AG08395 (cell line): ENCODE data around the gene MMP19.
"Not testable (repeated sequence)": the region's sequence is repeated elsewhere in the genome, so short reads cannot be mapped to it uniquely, and the experiment has no call there.

Source experiments
- DNase-seq: peaks from one replicate; pipeline ENCODE4 v3.0.0; 2012; ENCODE audit warnings: mixed read lengths, low spot score

Gene MMP19

DNA sequence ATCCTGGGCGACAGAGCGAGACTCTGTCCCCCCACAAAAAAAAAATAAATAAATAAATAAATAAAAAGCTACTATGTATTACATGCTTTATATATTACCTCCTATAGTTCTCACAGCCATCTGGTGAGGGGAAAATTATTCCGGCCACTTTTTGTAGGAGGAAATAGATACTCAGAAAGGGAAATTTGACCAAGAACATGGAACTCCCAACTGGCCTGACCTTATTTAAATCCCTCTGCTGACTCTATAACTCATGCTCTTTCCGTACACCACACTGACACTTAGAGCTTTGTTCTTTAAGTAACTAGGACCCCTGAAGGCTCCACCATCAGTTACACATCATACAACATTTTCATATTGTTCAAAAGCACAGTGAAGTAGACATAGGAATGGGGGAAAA, 2.2 kb upstream of the MMP19 start:
- DNase-seq: no peak

GRCh38 chr12:55843431-55843830, 695 bp upstream of the MMP19 start:
- DNase-seq: no peak

DNA sequence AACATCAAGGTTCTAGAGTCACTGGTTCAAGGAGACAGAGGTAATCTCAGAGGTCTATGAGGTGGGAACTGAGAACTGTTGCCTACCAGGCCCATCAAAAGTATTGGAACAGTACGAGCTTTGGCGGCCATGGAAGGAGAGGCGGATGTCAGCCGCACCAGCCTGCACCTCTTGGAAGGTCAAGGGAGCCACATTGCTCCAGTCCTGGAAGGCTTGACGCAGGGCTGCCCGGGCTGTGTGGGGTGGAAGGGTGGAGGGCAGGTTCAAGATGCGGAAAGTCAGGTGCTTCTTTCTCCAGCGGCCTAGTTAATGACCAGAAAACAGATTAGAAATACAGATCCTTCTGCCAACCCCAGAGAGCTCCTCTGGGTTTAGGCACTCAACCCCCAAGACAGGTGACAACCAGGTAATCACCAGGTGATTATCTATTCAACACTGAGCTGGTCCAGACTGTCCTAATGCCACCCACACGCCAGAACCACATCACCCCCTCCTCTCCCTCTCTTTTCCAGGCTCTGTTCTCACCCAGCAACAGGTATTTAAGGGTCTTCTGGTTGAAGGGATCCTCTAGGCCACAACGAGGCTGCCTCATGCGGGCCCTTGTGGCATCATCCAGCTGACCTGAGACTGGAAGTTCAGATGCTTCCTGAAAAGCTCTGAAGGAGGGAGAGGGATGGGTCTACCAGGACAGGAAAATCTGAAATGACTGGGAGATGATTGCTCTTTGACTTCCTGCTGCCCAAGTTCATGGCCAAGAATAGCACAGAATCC, 2.0 kb downstream of the MMP19 start:
- DNase-seq: no peak

DNA sequence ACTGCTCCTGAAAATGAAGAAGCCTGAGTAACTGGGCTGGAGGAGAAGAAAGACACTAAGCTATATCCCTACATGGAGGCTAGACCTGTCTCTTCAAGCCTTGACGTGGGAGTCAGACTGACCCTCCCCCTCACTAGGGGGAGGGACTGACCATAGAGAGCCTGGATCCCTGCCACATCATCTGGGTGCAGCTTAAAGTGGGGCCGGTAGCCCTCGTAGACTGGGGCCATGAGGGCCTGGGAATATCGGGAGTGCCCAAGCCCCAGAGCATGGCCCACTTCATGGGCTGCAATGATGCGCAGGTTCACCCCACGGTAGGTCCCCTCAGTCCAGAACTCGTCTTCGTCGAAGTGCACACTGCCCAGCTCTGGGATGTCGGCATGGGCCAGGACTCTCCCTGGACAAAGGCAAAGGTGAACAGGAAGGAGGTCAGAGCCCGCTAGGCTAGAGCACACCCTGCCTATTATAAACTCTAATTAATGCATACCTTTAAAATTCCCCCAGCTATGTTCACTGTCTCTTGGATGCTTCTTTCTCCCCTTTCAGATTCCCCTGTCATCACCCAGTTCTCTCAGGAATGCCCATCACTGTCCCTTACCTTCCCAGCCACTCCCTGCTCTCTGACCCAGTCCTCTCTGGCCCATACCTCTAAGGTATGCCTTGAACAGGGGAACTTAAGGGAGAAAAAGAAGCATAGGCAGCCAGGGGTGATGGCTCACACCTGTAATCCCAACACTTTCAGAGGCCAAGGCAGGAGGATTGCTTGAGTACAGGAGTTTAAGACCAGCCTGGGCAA, 3.2 kb downstream of the MMP19 start:
- DNase-seq: no peak

DNA sequence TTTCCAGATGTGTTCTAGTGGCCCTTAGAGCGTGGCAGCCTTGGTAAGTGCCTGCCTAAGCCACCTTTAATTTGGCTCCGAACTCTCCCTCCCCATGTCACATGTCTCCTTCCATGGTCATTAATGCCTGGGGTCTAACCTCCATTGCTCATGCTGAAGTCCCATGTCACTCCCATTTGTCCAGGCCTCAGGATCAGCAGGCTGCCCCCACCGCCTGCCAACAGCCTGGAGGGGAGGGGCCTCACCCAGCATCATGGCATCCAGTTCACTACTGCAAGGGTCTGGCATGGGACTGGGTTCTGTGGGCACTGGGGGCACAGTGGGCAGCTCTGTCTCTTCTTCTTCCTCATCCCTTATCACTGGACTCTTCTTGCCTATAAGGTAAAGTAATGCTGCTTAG, 4.4 kb downstream of the MMP19 start:
- DNase-seq: no peak

GRCh38 chr12:55834400-55834799, 8.3 kb downstream of the MMP19 start:
- DNase-seq: not testable (repeated sequence)

DNA sequence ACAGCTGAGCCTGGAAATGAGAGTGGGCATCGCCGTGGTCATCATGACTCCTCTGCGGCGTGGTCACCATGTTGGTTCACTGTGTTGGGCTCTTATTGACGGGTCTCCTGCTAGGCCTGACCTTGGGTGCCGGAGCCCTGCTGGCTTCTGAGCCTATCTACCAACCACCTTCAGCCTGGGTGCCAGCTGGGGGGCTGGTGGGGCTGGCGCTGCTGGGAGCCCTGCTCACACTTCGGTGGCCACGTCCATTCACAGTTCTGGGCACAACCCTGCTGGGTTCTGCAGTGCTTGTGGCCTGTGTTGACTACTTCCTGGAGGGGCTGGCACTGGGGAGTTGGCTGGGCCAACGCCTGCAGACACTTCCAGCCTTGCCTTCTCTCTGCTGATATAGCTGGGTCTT, 9.7 kb downstream of the MMP19 start:
- DNase-seq: no peak

- DNase-seq: no peak
Measured at GRCh38 chr12:55831447-55831815, 11.3 kb downstream of the MMP19 start.

GRCh38 chr12:55830601-55831446, 11.9 kb downstream of the MMP19 start:
- peak; percentile 76 for DNase-seq

DNA sequence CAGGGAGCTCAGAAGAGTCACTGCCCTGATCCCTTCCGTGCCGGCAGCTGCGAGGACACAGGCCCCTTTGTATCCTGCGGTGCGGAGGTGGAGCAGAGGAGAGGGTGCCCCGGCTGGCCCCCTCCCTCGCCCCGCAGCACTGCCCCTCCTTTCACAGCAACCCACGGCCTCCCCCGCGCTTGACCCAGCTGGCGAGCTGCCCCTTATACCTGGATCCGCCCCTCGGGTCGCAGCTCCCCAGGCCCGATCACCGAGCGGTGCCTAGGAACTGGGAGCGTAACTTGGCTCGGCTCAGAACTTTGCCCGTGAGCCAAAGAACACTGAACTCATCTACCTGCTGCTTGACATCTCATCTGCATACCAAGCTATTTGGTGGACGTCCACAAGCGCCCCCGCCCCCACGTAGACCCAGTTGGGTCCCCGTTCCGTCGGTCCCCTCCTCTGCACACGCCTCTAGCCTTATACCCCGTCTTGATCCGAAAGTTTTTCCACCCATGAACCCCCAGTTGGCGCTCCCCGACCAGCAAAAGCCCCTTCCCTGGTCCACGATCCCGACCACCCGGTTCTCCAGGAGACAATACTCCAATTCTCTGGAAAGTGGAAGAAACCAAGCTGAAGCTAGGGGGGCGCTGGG, 12.7 kb downstream of the MMP19 start:
- DNase-seq: no peak

- DNase-seq: no peak
Measured at GRCh38 chr12:55828357-55828756, 14.4 kb downstream of the MMP19 start.

- DNase-seq: no peak
Measured at GRCh38 chr12:55827806-55828205, 14.9 kb downstream of the MMP19 start.

- DNase-seq: no peak
Measured at GRCh38 chr12:55824726-55825125, 18.0 kb downstream of the MMP19 start.

DNA sequence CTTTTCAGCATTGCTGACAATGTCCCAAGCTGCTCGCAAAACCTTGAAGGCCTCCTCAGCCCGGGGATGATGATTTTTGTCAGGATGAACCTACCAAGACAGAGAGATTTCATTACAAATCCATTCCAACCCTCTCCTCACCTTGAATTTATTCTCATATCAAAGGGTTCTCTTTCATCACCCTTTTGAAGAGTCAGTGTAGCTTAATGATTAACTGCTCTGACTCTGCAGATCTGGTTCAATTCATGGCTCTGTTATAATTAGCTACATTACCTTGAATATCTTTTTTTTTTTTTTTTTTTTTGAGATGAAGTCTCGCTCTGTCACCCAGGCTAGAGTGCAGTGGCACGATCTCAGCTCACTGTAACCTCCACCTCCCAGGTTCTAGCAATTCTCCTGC, 19.3 kb downstream of the MMP19 start:
- no peak for DNase-seq

DNA sequence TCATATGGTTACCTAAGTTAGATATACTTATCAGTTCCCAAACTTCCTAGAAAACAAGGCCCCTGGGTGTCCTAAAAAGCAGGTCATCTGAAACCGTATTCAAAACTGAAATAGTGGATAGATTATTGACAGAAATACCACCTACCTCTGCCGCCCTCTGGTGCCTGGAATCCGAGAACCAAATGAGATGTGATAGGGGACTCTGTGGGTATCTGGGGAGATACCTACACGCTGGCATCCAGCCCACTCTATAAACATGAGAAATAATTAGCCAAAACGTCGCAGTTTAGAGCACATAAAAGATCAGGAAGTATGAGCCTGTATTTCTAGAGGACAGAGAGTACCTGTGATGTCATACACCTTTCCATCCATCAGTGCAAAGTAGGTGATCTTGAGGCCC, 20.5 kb downstream of the MMP19 start:
- DNase-seq: no peak

GRCh38 chr12:55820679-55821078, 22.1 kb downstream of the MMP19 start:
- DNase-seq: no peak

DNA sequence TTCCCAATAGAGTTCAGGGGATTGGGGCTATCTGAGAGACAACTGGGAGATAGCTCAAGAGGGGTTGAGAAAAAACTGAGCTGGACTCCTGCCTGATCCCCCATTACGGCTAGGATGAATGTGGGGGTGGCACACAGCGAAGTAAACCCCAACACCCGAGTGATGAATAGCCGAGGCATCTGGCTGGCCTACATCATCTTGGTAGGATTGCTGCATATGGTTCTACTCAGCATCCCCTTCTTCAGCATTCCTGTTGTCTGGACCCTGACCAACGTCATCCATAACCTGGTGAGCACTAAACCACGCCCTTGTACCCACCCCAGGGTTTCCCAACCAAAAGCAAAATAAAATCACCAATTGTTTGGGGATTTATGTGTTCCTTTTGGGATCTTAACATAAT, 23.9 kb downstream of the MMP19 start:
- no peak for DNase-seq

- DNase-seq: peak; percentile 61
Measured at GRCh38 chr12:55818140-55818728, 24.5 kb downstream of the MMP19 start.

GRCh38 chr12:55817345-55818139, 25.2 kb downstream of the MMP19 start, which contains the start of the genes ORMDL2 and SARNP:
TSS of gene ORMDL2 (plus strand) at chr12:55818041. CDS start at chr12:55819000, 959 bp downstream.
TSS of gene SARNP (minus strand) at chr12:55817724. CDS start at chr12:55817701, 23 bp downstream.
- peak; percentile 99 for DNase-seq

DNA sequence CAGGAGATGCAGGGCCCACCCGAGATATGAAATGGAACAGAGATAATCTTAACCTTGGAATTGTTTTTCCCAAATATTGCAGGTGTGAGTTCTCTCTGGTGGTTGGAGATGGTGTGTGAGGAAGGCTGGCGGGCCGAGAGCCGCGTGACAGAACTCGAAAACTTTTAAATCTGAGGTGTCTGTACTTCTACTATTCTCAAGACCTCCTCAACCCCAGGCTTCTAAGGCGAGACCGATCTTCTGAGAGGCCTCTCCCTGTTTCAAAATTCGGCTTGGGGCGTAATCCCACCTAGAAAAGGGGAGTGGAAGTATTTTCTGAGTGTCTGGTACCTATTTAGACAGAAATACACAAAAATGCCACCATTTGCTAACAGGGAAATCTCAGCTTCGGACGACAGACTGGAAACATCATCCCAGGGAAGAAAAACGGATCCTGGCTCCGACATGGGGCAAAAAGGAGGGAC, 25.8 kb downstream of the MMP19 start:
- no peak for DNase-seq

DNA sequence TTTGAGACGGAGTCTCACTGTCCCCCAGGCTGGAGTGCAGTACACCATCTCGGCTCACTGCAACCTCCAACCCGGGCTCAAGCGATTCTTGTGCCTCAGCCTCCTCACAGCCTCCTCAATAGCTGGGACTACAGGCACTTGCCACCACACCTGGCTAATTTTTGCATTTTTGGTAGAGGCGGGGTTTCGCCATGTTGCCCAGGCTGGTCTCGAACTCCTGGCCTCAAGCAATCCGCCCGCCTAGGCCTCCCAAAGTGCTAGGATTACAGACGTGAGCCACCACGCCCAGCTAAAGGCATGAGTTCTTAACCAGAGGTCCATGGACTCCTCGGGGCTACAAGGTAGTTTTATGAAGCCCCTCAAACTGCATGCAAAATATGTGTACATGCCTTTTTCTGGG, 27.3 kb downstream of the MMP19 start:
- no peak for DNase-seq
